ENCODE data around the gene PREX1. TPM values are rescaled to one million over a fixed set of nuclear protein-coding genes. Genes with fewer than 3 reads are reported as not detected.

Gene PREX1
- total and polyA plus RNA-seq, 7 experiments from 2014 or later = 2.9 to 143 (median 48.6) TPM

DNA sequence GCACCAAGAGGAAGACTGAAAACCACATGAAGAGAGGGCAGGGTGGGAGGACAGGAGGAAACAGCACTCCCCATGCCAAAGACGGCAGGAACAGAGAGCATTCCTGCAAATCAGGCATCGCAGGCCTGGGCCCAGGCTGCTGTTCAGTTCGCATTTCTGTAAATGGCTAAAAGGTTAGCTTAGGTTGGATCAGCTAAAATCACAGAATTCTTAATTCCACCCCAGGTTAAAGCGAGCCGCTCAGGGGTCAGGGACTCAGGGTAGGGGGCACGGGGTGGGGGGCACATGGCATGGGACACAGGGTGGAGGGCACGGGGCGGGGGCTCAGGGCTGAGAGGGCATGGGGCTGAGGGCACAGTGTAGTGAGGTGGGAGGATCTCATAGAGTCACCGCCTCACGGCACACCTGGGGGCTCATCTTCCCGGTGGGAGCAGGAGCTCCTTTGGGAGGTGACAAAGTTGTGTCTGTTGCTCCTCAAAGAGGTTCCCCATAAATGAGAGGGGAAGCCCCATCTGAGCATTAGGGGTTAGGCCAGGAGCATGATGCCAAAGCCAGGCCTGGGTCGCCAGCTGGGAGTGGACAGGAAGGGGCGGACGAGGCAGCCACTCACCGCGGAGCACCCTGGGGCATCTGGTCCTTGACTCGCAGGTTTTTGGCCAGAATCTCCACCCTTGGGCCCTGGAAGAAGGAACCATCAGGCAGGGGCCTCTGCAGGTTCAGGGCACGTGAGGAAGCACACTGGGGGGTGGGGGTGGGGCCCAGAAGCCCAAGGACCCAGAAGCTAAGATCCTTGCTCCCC, 200.7 kb downstream of the PREX1 start:
- peaks cover 9 to 21% (median 11%) of the 10 kb centered on the region in 7 donors for H3K4me1 Mint-ChIP-seq
- Histone ChIP-seq H3K27me3 (ENCODE audit: control insufficient read depth in 2 of 2, insufficient read depth in 2 of 2, low read length in 2 of 2) (no peaks in the 10 kb centered on the region), H3K9me3 (ENCODE audit: control insufficient read depth in 2 of 3, low read length in 3 of 3) (no peaks in the 10 kb centered on the region), H3K27ac (ENCODE audit: low read depth, low read length) (peak overlapping the region; percentile 7), H3K4me1 (ENCODE audit: control insufficient read depth in 2 of 2, insufficient read depth in 2 of 2, low read length in 2 of 2) (no peaks in the 10 kb centered on the region), H3K4me3 (ENCODE audit: low read length) (no peak overlapping the region), H3K36me3 (ENCODE audit: control insufficient read depth in 2 of 3, insufficient read depth in 3 of 3, low read length in 3 of 3) (peaks cover 0 to 19% (median 5%) of the 10 kb centered on the region in 3 experiments)
- H3K27me3 Mint-ChIP-seq = no peaks in the 10 kb centered on the region
- H3K36me3 Mint-ChIP-seq = peaks cover 0 to 14% (median 0%) of the 10 kb centered on the region in 5 donors
- ATAC-seq (peak; percentile 3), DNase-seq (no peak)
- H3K4me3 Mint-ChIP-seq = peak overlapping the region; percentile 15 to 73 (median 60)
- POLR2A ChIA-PET = no interaction called here
- intact Hi-C loops (cut with micrococcal nuclease) = loop anchor here (10.0 kb wide), 2 partner anchors 842 to 1872 kb away; partner anchors contain the start of gene SULF2 (in 1 of the 2)
- H3K27ac Mint-ChIP-seq = peak overlapping the region in 8 of 9 donors; percentile 31 to 75 (median 62)
- H3K9me3 Mint-ChIP-seq = no peaks in the 10 kb centered on the region
- CTCF ChIA-PET = no interaction called here

DNA sequence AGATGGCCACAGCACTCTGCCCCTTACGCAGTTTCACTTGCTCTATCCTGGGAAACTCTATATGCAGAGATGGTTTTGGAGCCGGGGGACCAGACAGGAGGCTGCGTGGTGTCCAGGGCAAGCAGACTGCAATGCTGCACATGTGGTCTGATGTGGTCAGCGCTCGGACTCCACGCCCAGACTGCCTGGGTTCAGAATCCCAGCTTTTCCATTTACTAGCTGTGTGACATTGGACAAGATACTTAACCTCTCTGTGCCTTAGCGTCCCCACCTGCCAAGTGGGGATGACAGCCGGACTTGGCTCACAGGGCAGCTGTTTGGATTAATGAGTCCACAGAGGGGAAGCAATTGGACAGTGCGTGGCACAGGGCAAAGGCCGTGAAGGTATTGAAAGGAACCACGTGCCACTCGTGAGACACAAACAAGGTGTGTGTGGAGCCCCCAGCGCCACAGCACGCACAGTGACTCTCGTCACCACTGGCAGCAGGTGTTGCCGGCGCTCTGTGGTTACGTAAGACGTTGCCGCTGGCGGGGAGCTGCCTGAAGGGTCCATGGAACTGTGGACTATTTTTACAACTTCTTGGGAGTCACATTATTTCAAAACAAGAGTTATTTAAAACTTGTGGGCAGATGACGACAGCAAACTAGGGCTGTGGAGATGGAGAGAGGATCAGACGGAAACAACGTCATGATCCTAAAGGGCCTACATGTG, 201.4 kb downstream of the PREX1 start:
- Mint-ChIP-seq H3K27ac (peak overlapping the region in 8 of 9 donors; percentile 24 to 75 (median 62)), H3K9me3 (no peaks in the 10 kb centered on the region), H3K4me3 (peak overlapping the region; percentile 15 to 73 (median 60)), H3K36me3 (peaks cover 0 to 14% (median 0%) of the 10 kb centered on the region in 5 donors), H3K4me1 (peaks cover 9 to 24% (median 11%) of the 10 kb centered on the region in 7 donors), H3K27me3 (no peaks in the 10 kb centered on the region)
- Histone ChIP-seq H3K9me3 (ENCODE audit: control insufficient read depth in 2 of 3, low read length in 3 of 3) (no peaks in the 10 kb centered on the region), H3K4me1 (ENCODE audit: control insufficient read depth in 2 of 2, insufficient read depth in 2 of 2, low read length in 2 of 2) (peaks cover 0 to 1% of the 10 kb centered on the region in 2 donors), H3K4me3 (ENCODE audit: low read length) (no peak overlapping the region), H3K27me3 (ENCODE audit: control insufficient read depth in 2 of 2, insufficient read depth in 2 of 2, low read length in 2 of 2) (no peaks in the 10 kb centered on the region), H3K27ac (ENCODE audit: low read depth, low read length) (peak overlapping the region; percentile 12), H3K36me3 (ENCODE audit: control insufficient read depth in 2 of 3, insufficient read depth in 3 of 3, low read length in 3 of 3) (peaks cover 0 to 12% (median 0%) of the 10 kb centered on the region in 3 experiments)
- ChIA-PET CTCF (no interaction called here), POLR2A (no interaction called here)
- intact Hi-C loops (cut with micrococcal nuclease) = loop anchor here (10.0 kb wide), 2 partner anchors 842 to 1872 kb away; partner anchors contain the start of gene SULF2 (in 1 of the 2)
- ATAC-seq (peak; percentile 75), DNase-seq (peak in 7 of 9 donors; percentile 22 to 71 (median 52))

DNA sequence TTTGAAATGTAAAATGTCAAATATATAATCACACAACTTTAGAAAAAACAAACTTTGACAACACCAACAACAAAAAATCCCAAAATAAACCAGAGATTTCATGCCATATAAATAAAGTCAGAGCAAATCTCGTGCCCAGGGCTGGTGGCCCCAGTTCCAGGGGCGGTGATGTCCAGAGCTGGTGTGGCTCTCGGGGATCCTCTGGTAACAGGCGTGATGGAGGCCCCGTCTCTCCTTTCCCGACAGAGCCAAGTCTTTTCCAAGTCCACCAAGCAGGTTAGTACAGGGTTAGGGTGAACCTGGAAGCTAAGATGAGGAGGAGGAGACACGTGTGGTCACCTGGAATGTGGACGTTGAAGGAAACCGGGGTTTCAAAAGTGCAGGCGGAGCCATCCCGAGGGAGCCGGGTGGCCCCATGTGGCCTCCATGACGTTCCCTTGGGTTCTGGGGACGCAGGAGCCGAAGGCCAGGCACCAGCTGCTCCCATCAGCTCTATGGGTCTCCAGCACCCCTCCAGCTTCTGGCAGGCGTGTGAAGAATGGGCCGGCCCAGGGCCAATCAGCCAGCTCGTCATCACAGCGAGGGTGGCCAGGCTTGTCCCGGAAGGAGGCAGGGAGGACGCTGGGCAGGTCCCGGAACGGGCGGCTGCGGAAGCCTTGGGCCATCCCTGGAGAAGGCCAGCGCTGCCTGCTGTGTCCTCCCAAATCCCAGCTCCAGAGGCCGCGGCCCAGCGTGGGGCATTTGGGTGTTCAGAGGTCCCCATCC, 202.5 kb downstream of the PREX1 start:
- H3K27me3 ChIP-seq (ENCODE audit: control insufficient read depth in 2 of 2, insufficient read depth in 2 of 2, low read length in 2 of 2) = no peaks in the 10 kb centered on the region
- H3K36me3 Mint-ChIP-seq = peaks cover 0 to 14% (median 0%) of the 10 kb centered on the region in 5 donors
- intact Hi-C loops (cut with micrococcal nuclease) = loop anchor here (10.0 kb wide), 2 partner anchors 841 to 1871 kb away; partner anchors contain the start of gene SULF2 (in 1 of the 2)
- peak overlapping the region in 2 of 10 donors; percentile 14 to 50 for H3K4me3 Mint-ChIP-seq
- peaks cover 0 to 9% (median 0%) of the 10 kb centered on the region in 3 experiments for H3K36me3 ChIP-seq (ENCODE audit: control insufficient read depth in 2 of 3, insufficient read depth in 3 of 3, low read length in 3 of 3)
- H3K4me1 ChIP-seq (ENCODE audit: control insufficient read depth in 2 of 2, insufficient read depth in 2 of 2, low read length in 2 of 2) = peaks cover 7 to 11% of the 10 kb centered on the region in 2 donors
- H3K4me3 ChIP-seq (ENCODE audit: low read length) = no peak overlapping the region
- ChIA-PET CTCF (no interaction called here), POLR2A (no interaction called here)
- ATAC-seq = no peak
- H3K27me3 Mint-ChIP-seq = no peaks in the 10 kb centered on the region
- no peak overlapping the region for H3K27ac ChIP-seq (ENCODE audit: low read depth, low read length)
- no peaks in the 10 kb centered on the region for H3K9me3 ChIP-seq (ENCODE audit: control insufficient read depth in 2 of 3, low read length in 3 of 3)
- peaks cover 16 to 33% (median 19%) of the 10 kb centered on the region in 7 donors for H3K4me1 Mint-ChIP-seq
- no peak for DNase-seq
- peaks cover 0 to 2% (median 0%) of the 10 kb centered on the region in 11 donors for H3K9me3 Mint-ChIP-seq
- H3K27ac Mint-ChIP-seq = peak overlapping the region in 1 of 9 donors; percentile 59

DNA sequence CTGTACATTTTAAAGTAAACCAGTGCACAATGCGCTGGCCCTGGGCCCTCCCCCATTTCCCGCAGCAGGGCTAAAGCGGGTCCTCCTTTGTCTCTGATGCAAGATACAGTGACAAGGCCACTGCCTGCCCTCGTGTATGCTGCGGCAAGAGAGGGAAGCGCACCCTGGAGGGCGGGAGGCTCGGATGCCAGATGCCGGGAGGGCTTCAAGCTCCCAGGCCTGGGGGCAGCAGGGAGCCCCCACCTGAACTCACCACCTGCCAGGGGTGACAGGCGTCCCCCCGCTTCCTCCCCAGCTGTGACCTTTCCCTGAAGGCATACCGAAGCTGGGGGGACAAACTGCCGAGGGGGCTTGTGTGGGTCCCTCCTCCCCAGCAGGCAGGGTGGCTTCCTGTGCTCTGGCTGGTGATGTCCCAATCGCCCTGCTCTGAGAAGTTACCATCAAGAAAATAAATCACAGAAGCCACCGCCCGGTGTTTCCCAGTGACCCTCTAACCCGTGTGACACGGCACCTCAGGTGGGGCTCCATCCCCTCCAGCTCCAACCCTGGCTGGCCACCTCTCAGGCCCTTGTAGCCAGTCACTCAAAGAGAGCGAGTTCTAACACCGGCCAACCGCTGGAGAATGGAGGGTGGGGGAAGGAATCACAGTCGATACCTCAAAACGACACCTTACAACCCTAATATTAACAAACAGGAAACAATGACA, 203.3 kb downstream of the PREX1 start:
- H3K27ac Mint-ChIP-seq = no peak overlapping the region
- peaks cover 0 to 2% (median 0%) of the 10 kb centered on the region in 11 donors for H3K9me3 Mint-ChIP-seq
- Histone ChIP-seq H3K36me3 (ENCODE audit: control insufficient read depth in 2 of 3, insufficient read depth in 3 of 3, low read length in 3 of 3) (peaks cover 0 to 8% (median 0%) of the 10 kb centered on the region in 3 experiments), H3K27me3 (ENCODE audit: control insufficient read depth in 2 of 2, insufficient read depth in 2 of 2, low read length in 2 of 2) (no peaks in the 10 kb centered on the region), H3K27ac (ENCODE audit: low read depth, low read length) (no peak overlapping the region), H3K4me1 (ENCODE audit: control insufficient read depth in 2 of 2, insufficient read depth in 2 of 2, low read length in 2 of 2) (peaks cover 7 to 11% of the 10 kb centered on the region in 2 donors), H3K4me3 (ENCODE audit: low read length) (no peak overlapping the region), H3K9me3 (ENCODE audit: control insufficient read depth in 2 of 3, low read length in 3 of 3) (no peaks in the 10 kb centered on the region)
- intact Hi-C loops (cut with micrococcal nuclease) = loop anchor here (5.0 to 10.0 kb wide), 3 partner anchors 840 to 1870 kb away; partner anchors contain the start of gene SULF2 (in 1 of the 2)
- H3K27me3 Mint-ChIP-seq = no peaks in the 10 kb centered on the region
- POLR2A ChIA-PET = no interaction called here
- DNase-seq = no peak
- CTCF ChIA-PET = interaction anchor here (0.9 to 7.7 kb wide), 2 partner anchors 946 to 1007 kb away, joined by 3 to 66 read pairs; no protein-coding TSS in a partner anchor
- peaks cover 16 to 33% (median 19%) of the 10 kb centered on the region in 7 donors for H3K4me1 Mint-ChIP-seq
- H3K36me3 Mint-ChIP-seq = peaks cover 0 to 14% (median 0%) of the 10 kb centered on the region in 5 donors
- ATAC-seq = no peak
- no peak overlapping the region for H3K4me3 Mint-ChIP-seq

DNA sequence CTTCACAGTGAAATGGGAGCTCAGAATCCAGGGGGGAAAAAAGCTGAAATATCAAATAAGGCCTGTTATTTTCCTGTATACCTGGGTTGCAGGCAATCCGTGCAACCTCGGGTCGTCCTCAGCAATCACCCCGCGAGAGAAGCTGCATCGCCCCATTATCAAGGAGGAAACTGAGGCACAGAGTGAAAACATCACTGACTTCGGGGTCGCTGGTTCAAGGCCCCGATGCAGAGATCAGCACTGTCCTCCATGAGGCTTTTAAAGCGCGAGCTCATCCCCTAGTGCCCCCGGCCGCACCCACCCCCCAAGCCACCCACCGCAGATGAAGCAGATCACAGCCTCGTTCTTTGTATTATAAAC, 203.9 kb downstream of the PREX1 start:
- DNase-seq (no peak), ATAC-seq (no peak)
- Histone ChIP-seq H3K4me3 (ENCODE audit: low read length) (no peak overlapping the region), H3K36me3 (ENCODE audit: control insufficient read depth in 2 of 3, insufficient read depth in 3 of 3, low read length in 3 of 3) (peaks cover 0 to 4% (median 0%) of the 10 kb centered on the region in 3 experiments), H3K9me3 (ENCODE audit: control insufficient read depth in 2 of 3, low read length in 3 of 3) (no peaks in the 10 kb centered on the region), H3K27me3 (ENCODE audit: control insufficient read depth in 2 of 2, insufficient read depth in 2 of 2, low read length in 2 of 2) (no peaks in the 10 kb centered on the region), H3K27ac (ENCODE audit: low read depth, low read length) (no peak overlapping the region), H3K4me1 (ENCODE audit: control insufficient read depth in 2 of 2, insufficient read depth in 2 of 2, low read length in 2 of 2) (peaks cover 7 to 11% of the 10 kb centered on the region in 2 donors)
- Mint-ChIP-seq H3K4me3 (no peak overlapping the region), H3K4me1 (peaks cover 16 to 33% (median 19%) of the 10 kb centered on the region in 7 donors), H3K27me3 (no peaks in the 10 kb centered on the region), H3K36me3 (peaks cover 0 to 14% (median 0%) of the 10 kb centered on the region in 5 donors), H3K9me3 (peaks cover 0 to 2% (median 0%) of the 10 kb centered on the region in 11 donors), H3K27ac (no peak overlapping the region)
- intact Hi-C loops (cut with micrococcal nuclease) = loop anchor here (5.0 to 10.0 kb wide), 3 partner anchors 839 to 1869 kb away; partner anchors contain the start of gene SULF2 (in 1 of the 2)
- CTCF ChIA-PET = interaction anchor here (0.9 to 7.7 kb wide), 2 partner anchors 946 to 1007 kb away, joined by 3 to 66 read pairs; no protein-coding TSS in a partner anchor
- POLR2A ChIA-PET = no interaction called here
